Ascending aorta (tissue), 2 donors: ENCODE data around the gene TMEM41A. TPM values are rescaled to one million over a fixed set of nuclear protein-coding genes. Genes with fewer than 3 reads are reported as not detected.
"Not testable (repeated sequence)": the region's sequence is repeated elsewhere in the genome, so short reads cannot be mapped to it uniquely, and the experiment has no call there.

ENCODE experiments used
- DNase-seq, 2 donors: peaks; one replicate each; pipeline ENCODE4 v3.0.0-alpha.2; 2019; ENCODE audit warnings: low spot score in 2 of 2
- H3K27ac ChIP-seq, 2 donors: fragments of 200-600 bp; sonication (generic); one replicate each; pipeline ENCODE4 v1.5.1; 2016 to 2017; ENCODE audit warnings: mild to moderate bottlenecking in 1 of 2
- H3K27me3 ChIP-seq: fragments of 200-600 bp; sonication (generic); one replicate; pipeline ENCODE4 v1.5.1; 2017
- H3K36me3 ChIP-seq, 2 donors: fragments of 200-600 bp; sonication (generic); one replicate each; pipeline ENCODE4 v1.5.1; 2016
- H3K4me1 ChIP-seq, 2 donors: fragments of 200-600 bp; sonication (generic); one replicate each; pipeline ENCODE4 v1.5.1; 2016 to 2017; ENCODE audit warnings: mild to moderate bottlenecking in 1 of 2
- H3K4me3 ChIP-seq, 2 donors: fragments of 200-600 bp; sonication (generic); one replicate each; pipeline ENCODE4 v1.5.1; 2016 to 2017; ENCODE audit warnings: mild to moderate bottlenecking in 1 of 2
- H3K9me3 ChIP-seq, 2 donors: fragments of 200-600 bp; sonication (generic); one replicate each; pipeline ENCODE4 v1.5.1; 2016
- intact Hi-C: fragments of 100-400 bp; cut with DNase I; formaldehyde crosslinking; loops from one replicate; pipeline ENCODE4 v1.15.1; 2023
- total RNA-seq: library from RNA; depleted of rRNA; stranded (reverse); fragments of >200 nt; gene quantifications from one replicate; pipeline ENCODE4 v1.1.0, GENCODE V29; 2016
- TF ChIP-seq, protein P1 (sequence below), 3 experiments: fragments of 200-600 bp in 2 of 3; fragments of 450-650 bp in 1 of 3; sonication (generic) in 2 of 3; IDR thresholded peaks; one replicate each; pipeline ENCODE4 v1.5.1; 2016 to 2019; ENCODE audit warnings: antibody characterized with exemption in 3 of 3, mild to moderate bottlenecking in 1 of 3, moderate library complexity in 1 of 3

Gene TMEM41A
- total RNA-seq, 1 donor from 2014 or later, result 24.2 TPM

GRCh38 chr3:185460309-185460708 is 38.5 kb downstream of the TMEM41A start:
- peaks cover 0 to 15% of the 10 kb centered on the region in 2 donors for H3K36me3 ChIP-seq
- TF ChIP-seq, protein P1, sequence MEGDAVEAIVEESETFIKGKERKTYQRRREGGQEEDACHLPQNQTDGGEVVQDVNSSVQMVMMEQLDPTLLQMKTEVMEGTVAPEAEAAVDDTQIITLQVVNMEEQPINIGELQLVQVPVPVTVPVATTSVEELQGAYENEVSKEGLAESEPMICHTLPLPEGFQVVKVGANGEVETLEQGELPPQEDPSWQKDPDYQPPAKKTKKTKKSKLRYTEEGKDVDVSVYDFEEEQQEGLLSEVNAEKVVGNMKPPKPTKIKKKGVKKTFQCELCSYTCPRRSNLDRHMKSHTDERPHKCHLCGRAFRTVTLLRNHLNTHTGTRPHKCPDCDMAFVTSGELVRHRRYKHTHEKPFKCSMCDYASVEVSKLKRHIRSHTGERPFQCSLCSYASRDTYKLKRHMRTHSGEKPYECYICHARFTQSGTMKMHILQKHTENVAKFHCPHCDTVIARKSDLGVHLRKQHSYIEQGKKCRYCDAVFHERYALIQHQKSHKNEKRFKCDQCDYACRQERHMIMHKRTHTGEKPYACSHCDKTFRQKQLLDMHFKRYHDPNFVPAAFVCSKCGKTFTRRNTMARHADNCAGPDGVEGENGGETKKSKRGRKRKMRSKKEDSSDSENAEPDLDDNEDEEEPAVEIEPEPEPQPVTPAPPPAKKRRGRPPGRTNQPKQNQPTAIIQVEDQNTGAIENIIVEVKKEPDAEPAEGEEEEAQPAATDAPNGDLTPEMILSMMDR (IDR thresholded peaks at IDR 0.05), result no peak

DNA sequence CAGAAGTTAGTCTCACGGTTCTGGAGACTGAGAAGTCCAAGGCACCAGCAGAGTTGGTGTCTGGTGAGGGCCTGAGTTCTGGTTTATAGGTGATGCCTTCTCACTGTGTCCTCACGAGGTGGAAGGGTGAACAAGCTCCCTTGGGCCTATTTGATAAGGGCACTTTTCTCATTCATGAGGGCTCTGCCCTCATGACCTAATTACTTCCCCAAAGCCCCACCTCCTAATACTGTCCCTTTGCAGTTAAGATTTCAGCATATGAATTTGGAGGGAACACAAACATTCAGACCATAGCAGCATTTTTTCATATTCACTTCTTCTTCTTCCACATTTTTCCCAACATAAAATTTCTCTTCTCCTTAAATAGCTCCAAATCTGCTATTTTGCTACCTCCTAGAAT is 41.5 kb downstream of the TMEM41A start:
- H3K9me3 ChIP-seq, result no peaks in the 10 kb centered on the region
- intact Hi-C loops, result no loop called here
- no peaks in the 10 kb centered on the region for H3K4me1 ChIP-seq
- peaks cover 0 to 2% of the 10 kb centered on the region in 2 donors for H3K36me3 ChIP-seq
- H3K4me3 ChIP-seq, result no peak overlapping the region
- no peak for DNase-seq
- no peak overlapping the region for H3K27ac ChIP-seq
- H3K27me3 ChIP-seq, result no peaks in the 10 kb centered on the region
- TF ChIP-seq, protein P1 (IDR thresholded peaks at IDR 0.05), result no peak

More at GRCh38 chr3:185460309-185460708, 38.5 kb downstream of the TMEM41A start:
- no peaks in the 10 kb centered on the region for H3K4me1 ChIP-seq
- no peak overlapping the region for H3K4me3 ChIP-seq
- H3K27me3 ChIP-seq, result no peaks in the 10 kb centered on the region
- H3K9me3 ChIP-seq, result no peaks in the 10 kb centered on the region
- intact Hi-C loops, result no loop called here
- no peak overlapping the region for H3K27ac ChIP-seq
- DNase-seq, result no peak

DNA sequence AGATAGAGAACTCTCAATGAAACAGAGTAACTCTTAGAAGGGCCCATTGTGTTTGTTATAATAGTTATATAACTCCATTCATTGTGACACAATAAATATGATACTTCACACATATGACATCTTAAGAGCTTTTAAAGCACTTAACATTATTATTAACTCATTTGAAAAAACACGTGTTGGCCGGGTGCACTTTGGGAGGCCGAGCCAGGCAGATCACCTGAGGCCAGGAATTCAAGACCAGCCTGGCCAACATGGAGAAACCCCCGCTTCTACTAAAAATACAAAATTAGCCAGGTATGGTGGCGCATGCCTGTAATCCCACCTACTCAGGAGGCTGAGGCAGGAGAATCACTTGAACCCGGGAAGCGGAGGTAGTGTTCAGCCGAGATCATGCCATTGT is 47.4 kb downstream of the TMEM41A start:
- H3K36me3 ChIP-seq, DNase-seq, H3K9me3 ChIP-seq, intact Hi-C loops, H3K4me1 ChIP-seq, H3K27me3 ChIP-seq, H3K4me3 ChIP-seq, H3K27ac ChIP-seq: not testable (repeated sequence)

DNA sequence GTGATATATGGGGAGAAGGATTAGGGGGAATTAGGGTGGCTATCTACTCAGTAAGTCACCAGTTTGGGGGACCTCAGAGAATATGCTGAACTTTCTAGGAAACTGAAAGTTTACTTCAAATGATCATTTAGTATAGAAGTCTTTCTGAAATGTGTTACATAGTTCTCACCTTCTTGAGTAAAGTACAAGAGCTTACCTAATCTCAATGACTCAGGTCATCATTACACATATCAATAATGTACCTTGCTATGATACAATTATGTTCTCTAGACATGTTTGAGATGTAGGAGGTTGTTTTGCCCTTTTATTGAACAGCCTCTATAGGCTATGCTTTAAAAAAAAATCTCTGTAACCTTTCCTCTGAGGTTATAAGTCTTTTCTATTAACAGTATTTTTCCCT is 50.7 kb downstream of the TMEM41A start:
- no peaks in the 10 kb centered on the region for H3K27me3 ChIP-seq
- H3K4me1 ChIP-seq, result no peaks in the 10 kb centered on the region
- intact Hi-C loops, result no loop called here

DNA sequence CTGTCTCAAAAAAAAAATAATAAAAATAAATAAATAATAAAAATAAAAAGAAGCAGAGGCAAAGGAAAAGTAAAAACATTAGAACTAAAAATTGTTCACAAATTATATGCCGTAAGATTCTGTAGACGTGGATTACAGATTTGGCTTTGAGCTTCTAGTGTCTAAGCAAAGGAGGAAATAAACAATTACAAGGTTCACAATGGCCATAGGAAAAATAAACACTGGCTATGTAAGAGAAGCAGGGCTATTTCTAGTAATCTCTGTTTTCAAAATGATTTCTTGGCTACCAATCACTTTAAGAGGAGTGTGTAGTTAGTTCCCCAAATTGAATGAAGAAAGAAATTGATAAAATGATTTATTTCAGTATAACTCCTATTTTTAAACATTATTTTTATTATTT is 54.5 kb downstream of the TMEM41A start:
- intact Hi-C loops, result no loop called here
- DNase-seq, result no peak

More for the DNA sequence above, 50.7 kb downstream of the TMEM41A start:
- DNase-seq, result no peak
- H3K27ac ChIP-seq, result no peak overlapping the region
- TF ChIP-seq, protein P1 (IDR thresholded peaks at IDR 0.05), result no peak
- H3K36me3 ChIP-seq, result peaks cover 0 to 10% of the 10 kb centered on the region in 2 donors
- no peak overlapping the region for H3K4me3 ChIP-seq
- H3K9me3 ChIP-seq, result no peaks in the 10 kb centered on the region

GRCh38 chr3:185442031-185442430 is 56.8 kb downstream of the TMEM41A start:
- no peak for DNase-seq
- Histone ChIP-seq H3K36me3 (peaks cover 0 to 5% of the 10 kb centered on the region in 2 donors), H3K27ac (no peak overlapping the region), H3K4me1 (no peaks in the 10 kb centered on the region), H3K9me3 (no peaks in the 10 kb centered on the region), H3K4me3 (no peak overlapping the region), H3K27me3 (no peaks in the 10 kb centered on the region)
- TF ChIP-seq, protein P1 (IDR thresholded peaks at IDR 0.05), result no peak
- intact Hi-C loops, result no loop called here

More for the DNA sequence above, 54.5 kb downstream of the TMEM41A start:
- H3K4me3 ChIP-seq, result no peak overlapping the region
- H3K4me1 ChIP-seq, result no peaks in the 10 kb centered on the region
- no peaks in the 10 kb centered on the region for H3K27me3 ChIP-seq
- no peaks in the 10 kb centered on the region for H3K9me3 ChIP-seq
- H3K27ac ChIP-seq, result no peak overlapping the region
- TF ChIP-seq, protein P1 (IDR thresholded peaks at IDR 0.05), result no peak
- H3K36me3 ChIP-seq, result peaks cover 0 to 5% of the 10 kb centered on the region in 2 donors
